Testis (tissue), 3 donors: Measurements from ENCODE around the gene NUMB. TPM values are rescaled to one million over a fixed set of nuclear protein-coding genes. Genes with fewer than 3 reads are reported as not detected.

ENCODE experiments used
- DNase-seq: peaks from one replicate; pipeline ENCODE4 v3.0.0-alpha.2; 2019
- H3K27ac ChIP-seq, 2 donors: fragments of 200-600 bp; sonication (generic); one replicate each; pipeline ENCODE4 v1.5.1; 2019
- H3K27me3 ChIP-seq: fragments of 200-600 bp; sonication (generic); one replicate; pipeline ENCODE4 v1.5.1; 2019
- H3K36me3 ChIP-seq: fragments of 200-600 bp; sonication (generic); one replicate; pipeline ENCODE4 v1.5.1; 2017; ENCODE audit warnings: low read depth; ENCODE audit errors: missing control alignments
- H3K4me1 ChIP-seq: fragments of 200-600 bp; sonication (generic); one replicate; pipeline ENCODE4 v1.5.1; 2019
- H3K4me3 ChIP-seq, 2 donors: fragments of 200-600 bp; sonication (generic); one replicate each; pipeline ENCODE4 v1.5.1; 2017 to 2019
- H3K9me3 ChIP-seq: fragments of 200-600 bp; sonication (generic); one replicate; pipeline ENCODE4 v1.5.1; 2017
- POLR2A ChIP-seq: fragments of 450-650 bp; IDR thresholded peaks from one replicate; pipeline ENCODE4 v1.6.1; 2017; ENCODE audit warnings: antibody characterized with exemption, mild to moderate bottlenecking, moderate library complexity
- WGBS, 2 donors: methylation state at CpG; one replicate each; pipeline ENCODE4 v1.1.5; 2018; 5-methylcytosine and 5-hydroxymethylcytosine counted together
- intact Hi-C: fragments of 100-400 bp; cut with DNase I; formaldehyde crosslinking; loops from one replicate; pipeline ENCODE4 v1.15.1; 2023; ENCODE audit warnings: low total_unique reads
- polyA plus RNA-seq: library from polyadenylated mRNA; stranded (reverse); fragments of 350-450 nt; fragmentation: Illumina TruSeq; extraction: RNeasy Lipid Tissue Mini Kit (QIAGEN cat#74804); gene quantifications from one replicate; pipeline ENCODE4 v1.2.3, GENCODE V29; 2014; ENCODE audit warnings: low read depth, low replicate concordance; ENCODE audit not compliant: insufficient read depth
- total RNA-seq, 2 donors: library from RNA; depleted of rRNA; stranded (reverse); fragments of >200 nt; gene quantifications; one replicate each; pipeline ENCODE4 v1.2.3, GENCODE V29; 2016
- TF ChIP-seq, protein P1 (sequence below), 3 experiments: fragments of 450-650 bp in 2 of 3; fragments of 200-600 bp in 1 of 3; sonication (generic) in 1 of 3; IDR thresholded peaks; one replicate each; pipeline ENCODE4 v1.5.1; 2016 to 2019; ENCODE audit warnings: antibody characterized with exemption in 3 of 3, mild to moderate bottlenecking in 2 of 3, moderate library complexity in 1 of 3

NUMB gene
- total and polyA plus RNA-seq, 3 donors from 2014 or later = 60.3 to 78.7 (median 69.7) TPM

DNA sequence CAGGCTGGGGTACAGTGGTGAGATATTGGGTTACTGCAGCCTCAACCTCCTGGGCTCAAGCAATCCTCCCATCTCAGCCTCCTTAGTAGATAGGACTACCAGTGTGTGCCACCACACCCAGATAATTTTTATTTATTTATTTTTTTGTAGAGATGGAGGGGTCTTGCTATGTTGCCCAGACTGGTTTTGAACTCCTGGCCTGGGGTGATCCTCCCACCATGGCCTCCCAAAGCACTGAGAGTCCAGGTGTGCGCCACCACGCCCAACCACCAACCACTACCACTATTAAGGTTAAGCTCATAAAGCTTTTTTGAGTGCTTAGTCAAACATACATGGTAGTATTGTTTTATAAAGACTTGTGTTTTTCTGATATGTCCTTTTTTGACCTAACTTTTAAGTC, 36.2 kb upstream of the NUMB start:
- Histone ChIP-seq H3K36me3 (no peaks in the 10 kb centered on the region), H3K4me1 (peaks cover 28% of the 10 kb centered on the region), H3K9me3 (no peaks in the 10 kb centered on the region), H3K27me3 (no peaks in the 10 kb centered on the region), H3K27ac (no peak overlapping the region), H3K4me3 (no peak overlapping the region)
- no peak for DNase-seq
- WGBS, 2 donors = 95 to 100% methylated on average over 2 of the region's 2 CpGs
- TF ChIP-seq, protein P1, sequence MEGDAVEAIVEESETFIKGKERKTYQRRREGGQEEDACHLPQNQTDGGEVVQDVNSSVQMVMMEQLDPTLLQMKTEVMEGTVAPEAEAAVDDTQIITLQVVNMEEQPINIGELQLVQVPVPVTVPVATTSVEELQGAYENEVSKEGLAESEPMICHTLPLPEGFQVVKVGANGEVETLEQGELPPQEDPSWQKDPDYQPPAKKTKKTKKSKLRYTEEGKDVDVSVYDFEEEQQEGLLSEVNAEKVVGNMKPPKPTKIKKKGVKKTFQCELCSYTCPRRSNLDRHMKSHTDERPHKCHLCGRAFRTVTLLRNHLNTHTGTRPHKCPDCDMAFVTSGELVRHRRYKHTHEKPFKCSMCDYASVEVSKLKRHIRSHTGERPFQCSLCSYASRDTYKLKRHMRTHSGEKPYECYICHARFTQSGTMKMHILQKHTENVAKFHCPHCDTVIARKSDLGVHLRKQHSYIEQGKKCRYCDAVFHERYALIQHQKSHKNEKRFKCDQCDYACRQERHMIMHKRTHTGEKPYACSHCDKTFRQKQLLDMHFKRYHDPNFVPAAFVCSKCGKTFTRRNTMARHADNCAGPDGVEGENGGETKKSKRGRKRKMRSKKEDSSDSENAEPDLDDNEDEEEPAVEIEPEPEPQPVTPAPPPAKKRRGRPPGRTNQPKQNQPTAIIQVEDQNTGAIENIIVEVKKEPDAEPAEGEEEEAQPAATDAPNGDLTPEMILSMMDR (IDR thresholded peaks at IDR 0.05) = no peak
- no peak for TF ChIP-seq POLR2A
- intact Hi-C loops = no loop called here

DNA sequence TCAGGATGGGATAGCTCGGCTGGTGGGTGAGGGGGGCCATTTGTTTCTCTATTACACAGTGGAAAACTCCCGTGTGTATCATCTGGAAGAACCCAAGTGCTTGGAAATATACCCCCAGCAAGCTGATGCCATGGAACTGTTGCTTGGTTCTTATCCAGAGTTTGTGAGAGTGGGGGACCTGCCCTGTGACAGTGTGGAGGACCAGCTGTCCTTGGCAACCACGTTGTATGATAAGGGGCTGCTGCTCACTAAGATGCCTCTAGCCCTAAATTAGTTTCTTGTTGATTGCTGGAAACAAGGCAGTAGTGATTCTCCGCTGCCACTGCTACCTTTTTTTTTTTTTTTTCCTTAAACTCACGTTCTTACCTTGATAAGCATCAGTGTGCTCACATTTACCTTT, 34.3 kb upstream of the NUMB start:
- intact Hi-C loops = no loop called here
- peaks cover 31% of the 10 kb centered on the region for H3K4me1 ChIP-seq
- TF ChIP-seq POLR2A = no peak
- TF ChIP-seq, protein P1 (IDR thresholded peaks at IDR 0.05) = no peak
- no peaks in the 10 kb centered on the region for H3K9me3 ChIP-seq
- H3K4me3 ChIP-seq = peak overlapping the region; percentile 75 to 93
- H3K36me3 ChIP-seq = no peaks in the 10 kb centered on the region
- 43 to 47% methylated on average over 4 to 5 of the region's 5 CpGs for WGBS, 2 donors
- H3K27me3 ChIP-seq = no peaks in the 10 kb centered on the region
- peak; percentile 62 for DNase-seq
- no peak overlapping the region for H3K27ac ChIP-seq

GRCh38 chr14:73492043-73492552, 33.8 kb upstream of the NUMB start:
- TF ChIP-seq, protein P1 (IDR thresholded peaks at IDR 0.05) = no peak
- TF ChIP-seq POLR2A = no peak
- H3K27ac ChIP-seq = peak overlapping the region in 1 of 2 donors; percentile 85
- peak overlapping the region; percentile 75 to 93 for H3K4me3 ChIP-seq
- intact Hi-C loops = no loop called here
- no peaks in the 10 kb centered on the region for H3K27me3 ChIP-seq
- no peaks in the 10 kb centered on the region for H3K9me3 ChIP-seq
- no peaks in the 10 kb centered on the region for H3K36me3 ChIP-seq
- DNase-seq = no peak
- 37 to 44% methylated on average over 22 to 24 of the region's 24 CpGs for WGBS, 2 donors
- H3K4me1 ChIP-seq = peaks cover 31% of the 10 kb centered on the region

GRCh38 chr14:73491256-73492042, 33.1 kb upstream of the NUMB start:
- intact Hi-C loops = no loop called here
- no peaks in the 10 kb centered on the region for H3K9me3 ChIP-seq
- H3K27ac ChIP-seq = peak overlapping the region; percentile 85 to 93
- H3K27me3 ChIP-seq = no peaks in the 10 kb centered on the region
- no peaks in the 10 kb centered on the region for H3K36me3 ChIP-seq
- TF ChIP-seq, protein P1 (IDR thresholded peaks at IDR 0.05) = no peak
- no peak for TF ChIP-seq POLR2A
- H3K4me1 ChIP-seq = peaks cover 31% of the 10 kb centered on the region
- 7 to 18% methylated on average over 12 to 91 of the region's 94 CpGs for WGBS, 2 donors
- DNase-seq = peak; percentile 54
- peak overlapping the region; percentile 75 to 93 for H3K4me3 ChIP-seq
